ENCODE measurements around the gene TJP1.

The TJP1 gene

GRCh38 chr15:29773000-29773399 lies 49.3 kb downstream of the TJP1 start:
- no peak for TF ChIP-seq GATA3 (IDR thresholded peaks at IDR 0.05; ENCODE audit: low read depth, low read length)
- no peak for TF ChIP-seq GATA2 (IDR thresholded peaks at IDR 0.05; ENCODE audit: low read depth, low read length)

DNA sequence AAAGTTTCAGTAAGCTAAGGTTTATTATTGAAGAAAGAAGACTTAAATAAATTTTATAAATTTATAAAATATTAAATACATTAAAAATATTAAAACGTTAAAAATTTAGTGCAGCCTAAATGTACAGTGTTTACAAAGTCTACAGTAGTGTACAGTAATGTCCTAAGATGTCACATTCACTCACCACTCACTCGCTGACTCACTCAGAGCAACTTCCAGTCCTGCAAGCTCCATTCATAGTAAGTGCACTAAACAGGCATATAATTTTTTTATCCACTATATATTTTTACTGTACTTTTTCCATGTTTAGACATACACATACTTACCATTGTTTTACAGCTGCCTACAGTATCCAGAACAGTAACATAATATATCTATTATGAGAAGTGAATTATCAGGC lies 51.5 kb downstream of the TJP1 start:
- no peak for TF ChIP-seq GATA2 (IDR thresholded peaks at IDR 0.05; ENCODE audit: low read depth, low read length)
- no peak for TF ChIP-seq GATA3 (IDR thresholded peaks at IDR 0.05; ENCODE audit: low read depth, low read length)

GRCh38 chr15:29765898-29766527 lies 56.3 kb downstream of the TJP1 start:
- TF ChIP-seq GATA2 (IDR thresholded peaks at IDR 0.05; ENCODE audit: low read depth, low read length) (no peak), GATA3 (IDR thresholded peaks at IDR 0.05; ENCODE audit: low read depth, low read length) (no peak)

- TF ChIP-seq GATA2 (IDR thresholded peaks at IDR 0.05; ENCODE audit: low read depth, low read length) = no peak
Measured at GRCh38 chr15:29765234-29765841, 56.9 kb downstream of the TJP1 start.

- TF ChIP-seq GATA3 (IDR thresholded peaks at IDR 0.05; ENCODE audit: low read depth, low read length) = no peak
- no peak for TF ChIP-seq GATA2 (IDR thresholded peaks at IDR 0.05; ENCODE audit: low read depth, low read length)
Measured at GRCh38 chr15:29759596-29759995, 62.7 kb downstream of the TJP1 start.

GRCh38 chr15:29756358-29757267 lies 65.7 kb downstream of the TJP1 start:
- no peak for TF ChIP-seq GATA2 (IDR thresholded peaks at IDR 0.05; ENCODE audit: low read depth, low read length)
- TF ChIP-seq GATA3 (IDR thresholded peaks at IDR 0.05; ENCODE audit: low read depth, low read length) = no peak

DNA sequence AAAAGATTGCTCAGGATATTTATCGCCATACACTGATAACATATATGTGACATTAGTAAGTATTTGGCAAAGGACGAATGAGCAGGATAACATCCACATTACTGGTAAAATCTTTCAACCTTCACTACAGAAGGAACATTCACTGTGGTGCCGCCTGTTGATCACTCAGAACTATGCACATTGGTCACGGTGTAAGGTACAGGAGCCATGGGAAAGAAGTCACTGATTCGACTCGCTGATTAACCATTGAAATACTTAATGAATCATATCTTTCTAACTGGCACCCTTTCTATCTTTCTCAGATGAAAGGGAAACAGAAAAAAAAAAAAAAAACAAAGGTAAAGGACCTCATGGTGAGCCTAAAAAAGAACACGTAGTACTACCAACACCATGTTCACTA lies 68.8 kb downstream of the TJP1 start:
- TF ChIP-seq GATA3 (IDR thresholded peaks at IDR 0.05; ENCODE audit: low read depth, low read length) (no peak), GATA2 (IDR thresholded peaks at IDR 0.05; ENCODE audit: low read depth, low read length) (no peak)

DNA sequence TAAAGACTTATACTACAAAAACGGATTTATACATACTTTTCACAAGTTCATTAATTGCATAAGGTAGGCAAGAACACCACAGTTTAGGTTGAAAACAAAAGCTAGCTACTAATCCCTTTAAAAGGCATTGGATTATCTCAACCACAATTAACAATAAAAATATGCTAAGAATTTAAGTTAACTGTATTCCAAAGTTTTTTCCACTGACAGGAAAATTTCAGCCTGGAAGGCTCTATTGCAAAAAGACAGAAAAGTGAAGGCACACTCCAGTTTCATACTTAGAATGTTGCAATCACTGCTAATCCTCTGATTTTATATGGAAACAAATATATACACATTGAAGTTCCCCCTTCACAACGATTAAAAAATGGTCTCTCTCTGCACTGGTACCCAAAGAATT lies 71.5 kb downstream of the TJP1 start:
- TF ChIP-seq GATA2 (IDR thresholded peaks at IDR 0.05; ENCODE audit: low read depth, low read length) (no peak), GATA3 (IDR thresholded peaks at IDR 0.05; ENCODE audit: low read depth, low read length) (no peak)

- TF ChIP-seq GATA3 (IDR thresholded peaks at IDR 0.05; ENCODE audit: low read depth, low read length) (no peak), GATA2 (IDR thresholded peaks at IDR 0.05; ENCODE audit: low read depth, low read length) (no peak)
Measured at GRCh38 chr15:29749365-29750086, 72.7 kb downstream of the TJP1 start.

DNA sequence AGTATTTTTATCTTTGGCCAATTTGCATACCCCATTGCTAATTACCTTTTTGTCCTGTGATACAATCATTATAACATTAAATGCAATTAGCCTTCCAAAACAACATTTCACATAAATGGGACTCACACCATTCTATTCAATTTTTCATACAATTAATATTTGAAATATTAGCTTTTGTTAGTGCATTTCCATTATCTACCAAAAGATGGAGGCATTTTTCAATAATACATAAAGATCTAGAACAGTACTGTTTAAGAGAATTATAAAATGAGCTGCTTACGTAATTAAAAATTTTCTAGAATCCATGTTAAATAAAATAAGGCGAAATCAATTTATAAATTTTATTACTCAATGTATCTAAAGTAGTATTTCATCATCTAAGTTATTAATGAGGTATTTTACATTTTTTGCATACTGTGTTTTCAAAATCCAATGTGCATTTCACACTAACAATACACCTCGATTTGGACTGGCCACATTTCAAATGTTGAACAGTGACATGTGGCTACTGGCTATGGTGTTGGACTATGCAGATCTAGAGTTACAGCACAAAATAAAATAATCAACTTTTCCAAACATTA lies 74.3 kb downstream of the TJP1 start:
- TF ChIP-seq GATA3 (IDR thresholded peaks at IDR 0.05; ENCODE audit: low read depth, low read length) (no peak), GATA2 (IDR thresholded peaks at IDR 0.05; ENCODE audit: low read depth, low read length) (no peak)

DNA sequence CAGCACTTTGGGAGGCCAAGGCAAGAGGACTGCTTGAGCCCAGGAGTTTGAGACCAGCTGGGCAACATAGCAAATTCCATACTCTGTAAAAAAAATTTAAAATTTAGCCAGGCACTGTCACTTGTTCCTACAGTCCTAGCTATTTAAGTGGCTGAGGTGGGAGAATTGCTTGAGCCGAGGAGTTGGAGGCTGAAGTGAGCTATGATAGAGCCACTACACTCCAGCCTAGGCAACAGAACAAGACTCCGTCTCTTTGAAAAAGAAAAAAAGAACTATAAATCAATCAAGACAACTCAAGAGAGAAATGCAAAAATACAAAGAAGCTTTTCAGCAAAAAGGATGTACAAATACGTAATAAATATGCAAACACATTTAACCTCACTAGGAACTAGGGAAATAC lies 78.8 kb downstream of the TJP1 start:
- TF ChIP-seq GATA3 (IDR thresholded peaks at IDR 0.05; ENCODE audit: low read depth, low read length) (no peak), GATA2 (IDR thresholded peaks at IDR 0.05; ENCODE audit: low read depth, low read length) (no peak)

GRCh38 chr15:29740692-29741311 lies 81.5 kb downstream of the TJP1 start:
- TF ChIP-seq GATA2 (IDR thresholded peaks at IDR 0.05; ENCODE audit: low read depth, low read length) = no peak
- TF ChIP-seq GATA3 (IDR thresholded peaks at IDR 0.05; ENCODE audit: low read depth, low read length) = no peak

DNA sequence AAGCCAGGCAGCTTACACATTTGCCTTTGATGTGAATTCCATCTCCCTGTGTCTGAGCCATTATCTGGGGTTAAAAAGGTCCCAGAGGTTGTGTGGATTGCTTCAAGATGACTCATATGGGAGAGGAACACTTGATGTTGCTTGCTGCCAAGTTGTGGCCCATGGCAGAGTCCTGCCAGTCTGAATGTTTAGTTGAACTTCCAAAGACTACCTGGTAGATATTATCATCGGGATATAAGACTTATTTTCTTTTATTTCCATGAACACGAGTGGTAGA lies 85.6 kb downstream of the TJP1 start:
- no peak for TF ChIP-seq GATA2 (IDR thresholded peaks at IDR 0.05; ENCODE audit: low read depth, low read length)
- TF ChIP-seq GATA3 (IDR thresholded peaks at IDR 0.05; ENCODE audit: low read depth, low read length) = no peak
